ENCODE data around the gene TAOK2. TPM values are rescaled to one million over a fixed set of nuclear protein-coding genes. Genes with fewer than 3 reads are reported as not detected.

Gene TAOK2
- total and polyA plus RNA-seq, 2 experiments from 2014 or later: 24.5 to 33.4 TPM

GRCh38 chr16:29972500-29972899, 1.2 kb upstream of the TAOK2 start:
- peaks cover 20% of the 10 kb centered on the region for H3K4me1 ChIP-seq (ENCODE audit: insufficient read depth)
- no peaks in the 10 kb centered on the region for H3K9me2 ChIP-seq (replicated peaks; ENCODE audit: insufficient read depth)
- no peak for TF ChIP-seq CTCF (IDR thresholded peaks at IDR 0.05; ENCODE audit: poor library complexity)
- no peak for TF ChIP-seq EZH2 (IDR thresholded peaks at IDR 0.05; ENCODE audit: borderline replicate concordance)
- no peak for TF ChIP-seq EZH2phosphoT487 (IDR thresholded peaks at IDR 0.05; ENCODE audit: low read depth, severe bottlenecking, unreplicated experiment)
- peaks cover 36% of the 10 kb centered on the region for H3K79me2 ChIP-seq
- WGBS (ENCODE audit: low lambda C conversion rate, missing lambda C conversion rate): 100% methylated on average over 1 of the region's 1 CpG
- no peak for DNase-seq (ENCODE audit: low spot score)
- H3K9me3 ChIP-seq (ENCODE audit: low read depth): no peaks in the 10 kb centered on the region
- no peaks in the 10 kb centered on the region for H3K36me3 ChIP-seq (replicated peaks; ENCODE audit: insufficient read depth, low read depth)
- H4K20me1 ChIP-seq (ENCODE audit: insufficient read depth, poor library complexity, severe bottlenecking): peaks cover 33% of the 10 kb centered on the region
- no peaks in the 10 kb centered on the region for H3K27me3 ChIP-seq
- H3K27ac ChIP-seq: no peak overlapping the region
- H3K4me3 ChIP-seq: no peak overlapping the region
- H3K4me2 ChIP-seq: no peak overlapping the region
- H2AFZ ChIP-seq: no peak overlapping the region

GRCh38 chr16:29972992-29973383, 680 bp upstream of the TAOK2 start:
- H3K4me2 ChIP-seq: peak overlapping the region; percentile 25
- H3K27ac ChIP-seq: no peak overlapping the region
- TF ChIP-seq EZH2phosphoT487 (IDR thresholded peaks at IDR 0.05; ENCODE audit: low read depth, severe bottlenecking, unreplicated experiment) (no peak), EZH2 (IDR thresholded peaks at IDR 0.05; ENCODE audit: borderline replicate concordance) (no peak), CTCF (IDR thresholded peaks at IDR 0.05; ENCODE audit: poor library complexity) (no peak)
- no peaks in the 10 kb centered on the region for H3K9me2 ChIP-seq (replicated peaks; ENCODE audit: insufficient read depth)
- no peaks in the 10 kb centered on the region for H3K36me3 ChIP-seq (replicated peaks; ENCODE audit: insufficient read depth, low read depth)
- peaks cover 41% of the 10 kb centered on the region for H3K79me2 ChIP-seq
- H3K4me1 ChIP-seq (ENCODE audit: insufficient read depth): peaks cover 20% of the 10 kb centered on the region
- no peak for DNase-seq (ENCODE audit: low spot score)
- no peak overlapping the region for H2AFZ ChIP-seq
- H3K4me3 ChIP-seq: no peak overlapping the region
- 67% methylated on average over 6 of the region's 6 CpGs for WGBS (ENCODE audit: low lambda C conversion rate, missing lambda C conversion rate)
- no peaks in the 10 kb centered on the region for H3K9me3 ChIP-seq (ENCODE audit: low read depth)
- H4K20me1 ChIP-seq (ENCODE audit: insufficient read depth, poor library complexity, severe bottlenecking): peaks cover 38% of the 10 kb centered on the region
- H3K27me3 ChIP-seq: no peaks in the 10 kb centered on the region

GRCh38 chr16:29974291-29975133, 844 bp downstream of the TAOK2 start:
- peak overlapping the region; percentile 70 for H2AFZ ChIP-seq

More at GRCh38 chr16:29974291-29975133, 844 bp downstream of the TAOK2 start:
- Histone ChIP-seq H3K27me3 (no peaks in the 10 kb centered on the region), H3K9me2 (replicated peaks; ENCODE audit: insufficient read depth) (no peaks in the 10 kb centered on the region), H3K4me2 (peak overlapping the region; percentile 99), H4K20me1 (ENCODE audit: insufficient read depth, poor library complexity, severe bottlenecking) (peaks cover 43% of the 10 kb centered on the region), H3K9me3 (ENCODE audit: low read depth) (no peaks in the 10 kb centered on the region), H3K27ac (peak overlapping the region; percentile 76), H3K4me1 (ENCODE audit: insufficient read depth) (peaks cover 20% of the 10 kb centered on the region), H3K4me3 (peak overlapping the region; percentile 95), H3K36me3 (replicated peaks; ENCODE audit: insufficient read depth, low read depth) (no peaks in the 10 kb centered on the region), H3K79me2 (peaks cover 41% of the 10 kb centered on the region)
- peak; percentile 27 for DNase-seq (ENCODE audit: low spot score)
- WGBS (ENCODE audit: low lambda C conversion rate, missing lambda C conversion rate): 4% methylated on average over 31 of the region's 31 CpGs
- TF ChIP-seq EZH2phosphoT487 (IDR thresholded peaks at IDR 0.05; ENCODE audit: low read depth, severe bottlenecking, unreplicated experiment) (no peak), EZH2 (IDR thresholded peaks at IDR 0.05; ENCODE audit: borderline replicate concordance) (no peak), CTCF (IDR thresholded peaks at IDR 0.05; ENCODE audit: poor library complexity) (no peak)
